ENCODE results near the gene EPB41. TPM values are rescaled to one million over a fixed set of nuclear protein-coding genes. Genes with fewer than 3 reads are reported as not detected.

Gene EPB41
- polyA plus RNA-seq, 2 of the 4 experiments (the other 2 are of a cell fraction), result 4.9 to 12.8 TPM

GRCh38 chr1:28902738-28903137 lies 11.6 kb upstream of the EPB41 start (continued):
- TF ChIP-seq CEBPB (IDR thresholded peaks at IDR 0.05) (no peak), TFCP2L1 (CRISPR knock-in tag; IDR thresholded peaks at IDR 0.05) (no peak), EHMT2 (IDR thresholded peaks at IDR 0.05; ENCODE audit: low read depth) (no peak), RFX5 (IDR thresholded peaks at IDR 0.05) (no peak), CTCF (IDR thresholded peaks at IDR 0.05) (no peak), CBX8 (IDR thresholded peaks at IDR 0.05) (no peak)

- 95% methylated on average over 6 of the region's 8 CpGs for WGBS (ENCODE audit: missing lambda C conversion rate)
- Histone ChIP-seq H3K9me3 (no peaks in the 10 kb centered on the region; the same call in 2 of the 3 replicates), H3K4me2 (no peak overlapping the region), H3K4me3 (no peak overlapping the region), H3K27ac (no peak overlapping the region), H3K4me1 (no peaks in the 10 kb centered on the region)
- ATAC-seq (no peak), FAIRE-seq (no peak), DNase-seq (ENCODE audit: low read depth in 1 of 2, low spot score in 1 of 2) (no peak)
- POLR2A ChIA-PET, result no interaction called here
- CTCF ChIA-PET, result interaction anchor here (1.1 to 2.5 kb wide), 2 partner anchors 18 to 24 kb away, joined by 3 to 8 read pairs; no protein-coding TSS in a partner anchor
- TF ChIP-seq MYC (IDR thresholded peaks at IDR 0.05; ENCODE audit: borderline replicate concordance, low read length), result no peak
- TF ChIP-seq RARB (CRISPR knock-in tag; IDR thresholded peaks at IDR 0.05), result no peak
- no peak for TF ChIP-seq ZNF302 (CRISPR knock-in tag; IDR thresholded peaks at IDR 0.05)
- TF ChIP-seq SMC3 (IDR thresholded peaks at IDR 0.05), result no peak
- TF ChIP-seq CBX8 (IDR thresholded peaks at IDR 0.05), result no peak
- no peak for TF ChIP-seq NR3C1 (IDR thresholded peaks at IDR 0.05)
- TF ChIP-seq RAD21 (conservative IDR thresholded peaks at IDR 0.05 in 1 of 2, IDR thresholded peaks at IDR 0.05 in 1 of 2), result no peak
- TF ChIP-seq GATA3 (IDR thresholded peaks at IDR 0.05; ENCODE audit: borderline replicate concordance), result no peak
- TF ChIP-seq ESRRA (IDR thresholded peaks at IDR 0.05; ENCODE audit: borderline replicate concordance, low read length), result no peak
- TF ChIP-seq NFE2L2 (conservative IDR thresholded peaks at IDR 0.05; ENCODE audit: low read length), result no peak
- TF ChIP-seq TFCP2L1 (CRISPR knock-in tag; IDR thresholded peaks at IDR 0.05), result no peak
- TF ChIP-seq EHF (CRISPR knock-in tag; IDR thresholded peaks at IDR 0.05), result no peak
- no peak for TF ChIP-seq FOXS1 (CRISPR knock-in tag; IDR thresholded peaks at IDR 0.05)
- TF ChIP-seq POLR2A (IDR thresholded peaks at IDR 0.05; ENCODE audit: low read length), result no peak
- no peak for TF ChIP-seq HMGXB4 (CRISPR knock-in tag; IDR thresholded peaks at IDR 0.05; ENCODE audit: borderline replicate concordance)
- no peak for TF ChIP-seq PBX3 (IDR thresholded peaks at IDR 0.05)
- TF ChIP-seq NPAS2 (CRISPR knock-in tag; IDR thresholded peaks at IDR 0.05; ENCODE audit: borderline replicate concordance), result no peak
- no peak for TF ChIP-seq EHMT2 (IDR thresholded peaks at IDR 0.05; ENCODE audit: low read depth)
- TF ChIP-seq MAFK (IDR thresholded peaks at IDR 0.05; ENCODE audit: partially characterized antibody), result no peak
- TF ChIP-seq HDAC2 (IDR thresholded peaks at IDR 0.05), result no peak
Observed at GRCh38 chr1:28905921-28906666, 8.3 kb upstream of the EPB41 start.

All from A549 (cell line).